Common myeloid progenitor, CD34-positive (primary cell): ENCODE measurements around the gene RTN4RL1.

ENCODE experiments used
- CTCF ChIA-PET: fragments of 350-600 bp; sonication (Branson Sonifier 250); formaldehyde crosslinking; loops from one replicate; lab custom pipeline; 2021; ENCODE audit warnings: antibody characterized with exemption; lab: Charles Lee
- POLR2A ChIA-PET: fragments of 350-600 bp; sonication (Branson Sonifier 250); formaldehyde crosslinking; loops from one replicate; lab custom pipeline; 2021; ENCODE audit warnings: antibody characterized with exemption; lab: Charles Lee
- DNase-seq, 3 donors: peaks; one replicate each; pipeline versions ENCODE4 v3.0.0 to v3.0.0-alpha.2; 2013
- H3K27ac ChIP-seq, 2 experiments: 1 replicate in 1 of 2; 2 replicates in 1 of 2; pipeline ENCODE4 v1.7.0; 2013; ENCODE audit warnings: inconsistent platforms in 2 of 2, low read length in 2 of 2, mild to moderate bottlenecking in 2 of 2, low read depth in 1 of 2, moderate library complexity in 1 of 2; ENCODE audit not compliant: severe bottlenecking in 2 of 2, insufficient read depth in 1 of 2, poor library complexity in 1 of 2
- H3K27me3 ChIP-seq, 5 experiments: replicated peaks in 2 of 5; 1 replicate in 3 of 5; 2 replicates in 2 of 5; pipeline versions ENCODE4 v1.6.1 to v1.7.0; 2013; ENCODE audit warnings: low read length in 4 of 5, mild to moderate bottlenecking in 2 of 5, moderate library complexity in 2 of 5, inconsistent platforms in 1 of 5; ENCODE audit not compliant: insufficient read depth in 5 of 5, control insufficient read depth in 4 of 5
- H3K36me3 ChIP-seq, 4 experiments: 1 replicate in 2 of 4; 2 replicates in 2 of 4; pipeline versions ENCODE4 v1.6.1 to v1.7.0; 2013; ENCODE audit warnings: low read length in 3 of 4, control low read depth in 1 of 4, mild to moderate bottlenecking in 1 of 4; ENCODE audit not compliant: control insufficient read depth in 4 of 4, insufficient read depth in 4 of 4
- H3K4me1 ChIP-seq, 4 experiments: 1 replicate in 3 of 4; 2 replicates in 1 of 4; pipeline versions ENCODE4 v1.6.1 to v1.7.1; 2013; ENCODE audit warnings: low read length in 3 of 4, mild to moderate bottlenecking in 3 of 4, control low read depth in 1 of 4, inconsistent platforms in 1 of 4, moderate library complexity in 1 of 4; ENCODE audit not compliant: control insufficient read depth in 4 of 4, insufficient read depth in 4 of 4; ENCODE audit errors: control extremely low read depth in 1 of 4
- H3K4me3 ChIP-seq, 7 experiments: 1 replicate in 4 of 7; 2 replicates in 3 of 7; pipeline versions ENCODE4 v1.5.1 to v1.7.0; 2013; ENCODE audit warnings: mild to moderate bottlenecking in 7 of 7, low read length in 6 of 7, moderate library complexity in 6 of 7, inconsistent platforms in 2 of 7, low read depth in 2 of 7, control low read depth in 1 of 7; ENCODE audit not compliant: insufficient read depth in 4 of 7, control insufficient read depth in 1 of 7; ENCODE audit errors: extremely low read depth in 1 of 7
- H3K9me3 ChIP-seq, 5 experiments: 1 replicate in 4 of 5; 2 replicates in 1 of 5; pipeline versions ENCODE4 v1.6.1 to v1.7.1; 2013; ENCODE audit warnings: low read length in 4 of 5, mild to moderate bottlenecking in 2 of 5, inconsistent platforms in 1 of 5, low read depth in 1 of 5, moderate library complexity in 1 of 5; ENCODE audit not compliant: control insufficient read depth in 4 of 5, insufficient read depth in 2 of 5; ENCODE audit errors: control extremely low read depth in 1 of 5
- WGBS: methylation state at CpG from one replicate; pipeline ENCODE4 v1.1.5; 2013; ENCODE audit not compliant: insufficient coverage; 5-methylcytosine and 5-hydroxymethylcytosine counted together

RTN4RL1 gene

GRCh38 chr17:2068031-2068518, 42.9 kb upstream of the RTN4RL1 start:
- Histone ChIP-seq H3K4me1 (peaks cover 0 to 36% (median 16%) of the 10 kb centered on the region in 4 experiments), H3K9me3 (no peaks in the 10 kb centered on the region), H3K27me3 (no peaks in the 10 kb centered on the region), H3K27ac (no peak overlapping the region), H3K36me3 (peaks cover 0 to 56% (median 33%) of the 10 kb centered on the region in 4 experiments), H3K4me3 (no peak overlapping the region)
- no peak for DNase-seq
- ChIA-PET POLR2A (no interaction called here), CTCF (interaction anchor here (1.0 to 4.0 kb wide), 9 partner anchors 10 to 192 kb away, joined by 3 to 21 read pairs (median 5); no protein-coding TSS in a partner anchor)
- WGBS = 87% methylated on average over 4 of the region's 6 CpGs

GRCh38 chr17:2067608-2068024, 42.5 kb upstream of the RTN4RL1 start:
- DNase-seq = no peak
- H3K9me3 ChIP-seq = no peaks in the 10 kb centered on the region
- ChIA-PET CTCF (interaction anchor here (0.9 to 4.0 kb wide), 10 partner anchors 10 to 193 kb away, joined by 3 to 21 read pairs (median 4); no protein-coding TSS in a partner anchor), POLR2A (no interaction called here)
- peaks cover 0 to 59% (median 33%) of the 10 kb centered on the region in 4 experiments for H3K36me3 ChIP-seq
- H3K27me3 ChIP-seq = no peaks in the 10 kb centered on the region
- WGBS = 7% methylated on average over 2 of the region's 5 CpGs
- H3K4me1 ChIP-seq = peaks cover 0 to 40% (median 18%) of the 10 kb centered on the region in 4 experiments
- H3K4me3 ChIP-seq = no peak overlapping the region
- no peak overlapping the region for H3K27ac ChIP-seq

GRCh38 chr17:2067048-2067561, 42.0 kb upstream of the RTN4RL1 start:
- peaks cover 0 to 54% (median 33%) of the 10 kb centered on the region in 4 experiments for H3K36me3 ChIP-seq
- DNase-seq = no peak
- no peak overlapping the region for H3K4me3 ChIP-seq
- CTCF ChIA-PET = interaction anchor here (0.9 to 4.0 kb wide), 6 partner anchors 9 to 178 kb away, joined by 3 to 21 read pairs (median 6); no protein-coding TSS in a partner anchor
- H3K9me3 ChIP-seq = no peaks in the 10 kb centered on the region
- peaks cover 0 to 40% (median 19%) of the 10 kb centered on the region in 4 experiments for H3K4me1 ChIP-seq
- 91% methylated on average over 10 of the region's 14 CpGs for WGBS
- POLR2A ChIA-PET = no interaction called here
- H3K27me3 ChIP-seq = no peaks in the 10 kb centered on the region
- no peak overlapping the region for H3K27ac ChIP-seq

DNA sequence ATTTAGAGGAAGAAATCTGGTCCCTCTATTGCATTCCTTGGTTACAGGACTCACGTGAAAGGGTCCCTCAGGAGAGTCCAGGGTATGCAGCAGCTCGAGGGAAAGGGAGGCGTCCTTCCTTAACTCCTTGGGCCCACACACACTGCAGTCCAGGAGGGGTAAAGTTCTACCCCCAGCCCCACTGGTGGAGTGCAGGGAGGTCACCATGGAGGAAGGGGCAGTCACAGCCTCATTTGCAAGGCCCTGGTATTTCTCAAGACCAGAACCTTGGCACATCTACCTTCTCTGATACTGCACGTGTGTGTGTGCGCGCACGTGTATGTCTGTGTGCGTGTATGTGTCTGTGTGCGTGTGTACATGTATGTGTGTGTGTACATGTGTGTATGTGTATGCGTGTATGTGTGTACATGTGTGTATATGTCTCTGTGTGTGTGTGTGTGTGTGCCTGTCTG, 40.8 kb upstream of the RTN4RL1 start:
- 98% methylated on average over 9 of the region's 10 CpGs for WGBS
- peaks cover 0 to 37% (median 23%) of the 10 kb centered on the region in 4 experiments for H3K4me1 ChIP-seq
- H3K27ac ChIP-seq = no peak overlapping the region
- H3K27me3 ChIP-seq = no peaks in the 10 kb centered on the region
- ChIA-PET POLR2A (no interaction called here), CTCF (interaction anchor here (0.7 to 4.0 kb wide), 12 partner anchors 8 to 180 kb away, joined by 3 to 21 read pairs (median 4); no protein-coding TSS in a partner anchor)
- no peak for DNase-seq
- H3K9me3 ChIP-seq = no peaks in the 10 kb centered on the region
- no peak overlapping the region for H3K4me3 ChIP-seq
- H3K36me3 ChIP-seq = peaks cover 0 to 51% (median 36%) of the 10 kb centered on the region in 4 experiments

DNA sequence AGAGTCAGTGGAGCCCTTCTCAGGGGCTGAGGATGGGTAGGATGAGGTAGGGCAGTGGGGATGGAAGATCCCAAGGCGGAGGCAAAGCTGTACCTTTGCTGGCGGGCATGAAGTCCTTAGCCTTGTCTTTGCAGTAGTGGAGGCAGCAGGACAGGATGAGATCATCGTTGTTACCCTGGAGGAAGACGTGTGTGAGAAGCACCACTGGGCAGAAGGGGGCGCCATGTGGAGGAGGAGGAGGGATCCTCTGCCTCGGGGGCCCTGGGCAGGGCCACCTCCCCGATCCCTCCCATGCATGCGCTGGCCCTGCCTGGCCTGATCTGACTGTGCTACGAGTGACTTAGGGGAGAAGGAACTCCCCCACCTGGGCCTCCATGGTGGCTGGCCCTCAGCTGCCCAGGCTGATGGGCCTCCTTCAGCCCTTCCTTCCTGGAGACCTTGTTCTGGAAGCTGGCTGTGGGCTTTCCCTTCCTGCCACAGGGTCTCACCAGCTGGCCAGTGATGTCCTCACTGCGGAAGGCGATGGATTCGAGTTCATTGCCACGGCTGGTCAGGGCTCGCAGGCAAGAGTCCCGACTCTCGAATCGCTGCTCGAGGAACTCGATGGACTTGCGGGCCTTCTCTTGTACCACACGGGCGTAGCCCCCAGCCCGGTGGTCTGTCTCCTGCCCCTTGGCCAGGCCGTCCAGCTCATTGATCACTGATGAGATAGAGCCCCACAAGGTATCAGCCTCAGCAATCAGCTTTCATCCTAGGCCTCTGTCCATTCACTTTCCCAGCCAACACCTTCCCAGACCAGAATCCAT, 40.0 kb upstream of the RTN4RL1 start:
- ChIA-PET CTCF (interaction anchor here (0.7 to 4.0 kb wide), 15 partner anchors 8 to 180 kb away, joined by 3 to 21 read pairs (median 4); no protein-coding TSS in a partner anchor), POLR2A (no interaction called here)
- Histone ChIP-seq H3K9me3 (no peaks in the 10 kb centered on the region), H3K36me3 (peaks cover 0 to 50% (median 37%) of the 10 kb centered on the region in 4 experiments), H3K27me3 (no peaks in the 10 kb centered on the region), H3K4me3 (no peak overlapping the region), H3K4me1 (peaks cover 0 to 41% (median 27%) of the 10 kb centered on the region in 4 experiments), H3K27ac (no peak overlapping the region)
- 94% methylated on average over 22 of the region's 24 CpGs for WGBS
- peak in 2 of 3 donors; percentile 64 to 69 for DNase-seq

DNA sequence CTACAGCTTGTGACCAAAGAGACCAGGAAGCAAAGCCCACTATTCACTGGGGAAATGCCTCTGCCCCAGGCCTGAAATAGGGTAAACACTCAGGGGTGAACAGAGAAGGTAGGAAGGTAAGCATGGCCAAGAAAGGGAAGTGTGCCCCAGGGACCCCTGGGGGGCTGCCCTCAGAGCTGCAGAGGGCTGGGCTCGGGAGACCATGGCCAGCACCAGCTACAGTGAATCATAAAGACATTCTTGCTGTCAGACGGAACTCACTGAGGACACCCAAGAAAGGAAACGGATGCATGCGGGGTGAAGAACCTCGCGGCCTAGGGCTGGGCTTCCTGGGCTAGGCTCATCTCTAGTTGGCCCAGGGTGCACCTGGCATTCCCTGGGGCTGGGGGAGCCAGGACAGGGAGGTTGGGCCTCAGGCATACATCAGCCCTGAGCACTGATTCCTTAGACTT, 39.4 kb upstream of the RTN4RL1 start:
- Histone ChIP-seq H3K36me3 (peaks cover 0 to 46% (median 37%) of the 10 kb centered on the region in 4 experiments), H3K4me3 (no peak overlapping the region), H3K27me3 (no peaks in the 10 kb centered on the region), H3K4me1 (peaks cover 0 to 48% (median 33%) of the 10 kb centered on the region in 4 experiments), H3K27ac (no peak overlapping the region), H3K9me3 (no peaks in the 10 kb centered on the region)
- no peak for DNase-seq
- ChIA-PET CTCF (interaction anchor here (1.0 to 4.0 kb wide), 8 partner anchors 7 to 183 kb away, joined by 3 to 21 read pairs (median 4); no protein-coding TSS in a partner anchor), POLR2A (no interaction called here)
- WGBS = 87% methylated on average over 6 of the region's 6 CpGs
